ENCODE results near the gene RPS15. TPM values are rescaled to one million over a fixed set of nuclear protein-coding genes. Genes with fewer than 3 reads are reported as not detected.
"Not testable (repeated sequence)": the region's sequence is repeated elsewhere in the genome, so short reads cannot be mapped to it uniquely, and the experiment has no call there.

Gene RPS15
- total RNA-seq, 1 donor from 2014 or later, result 614 TPM

DNA sequence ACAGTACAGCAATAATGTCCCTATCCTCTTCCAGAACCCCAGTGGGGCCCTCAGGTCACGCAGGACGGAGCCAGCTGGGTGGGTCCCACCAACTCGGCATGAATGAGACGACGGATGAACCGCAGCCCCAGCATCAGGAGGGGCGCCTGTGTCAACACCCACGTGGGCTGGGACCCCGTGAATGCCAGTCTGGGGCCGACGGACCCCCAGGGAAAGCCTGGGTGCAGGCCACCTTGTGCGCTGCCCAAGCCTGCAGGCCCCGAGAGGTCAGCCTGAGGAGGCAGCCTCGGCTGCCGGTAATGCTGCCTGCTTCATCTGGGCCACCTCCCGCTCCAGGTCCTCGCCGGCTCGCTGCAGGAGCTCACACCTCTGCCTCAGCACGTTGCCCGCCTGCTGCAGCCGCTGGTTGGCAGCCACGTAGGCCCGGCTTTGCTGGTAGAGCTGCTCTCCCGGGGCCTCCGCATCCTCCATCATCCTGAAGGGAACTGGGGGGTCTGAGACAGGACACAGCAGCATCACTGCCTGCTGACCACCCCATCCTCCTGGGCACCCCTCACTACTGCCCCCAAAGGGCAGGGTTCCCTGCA is 36.7 kb downstream of the RPS15 start:
- no peak overlapping the region for H3K27ac Mint-ChIP-seq (ENCODE audit: unreplicated experiment)
- TF ChIP-seq, protein P1, sequence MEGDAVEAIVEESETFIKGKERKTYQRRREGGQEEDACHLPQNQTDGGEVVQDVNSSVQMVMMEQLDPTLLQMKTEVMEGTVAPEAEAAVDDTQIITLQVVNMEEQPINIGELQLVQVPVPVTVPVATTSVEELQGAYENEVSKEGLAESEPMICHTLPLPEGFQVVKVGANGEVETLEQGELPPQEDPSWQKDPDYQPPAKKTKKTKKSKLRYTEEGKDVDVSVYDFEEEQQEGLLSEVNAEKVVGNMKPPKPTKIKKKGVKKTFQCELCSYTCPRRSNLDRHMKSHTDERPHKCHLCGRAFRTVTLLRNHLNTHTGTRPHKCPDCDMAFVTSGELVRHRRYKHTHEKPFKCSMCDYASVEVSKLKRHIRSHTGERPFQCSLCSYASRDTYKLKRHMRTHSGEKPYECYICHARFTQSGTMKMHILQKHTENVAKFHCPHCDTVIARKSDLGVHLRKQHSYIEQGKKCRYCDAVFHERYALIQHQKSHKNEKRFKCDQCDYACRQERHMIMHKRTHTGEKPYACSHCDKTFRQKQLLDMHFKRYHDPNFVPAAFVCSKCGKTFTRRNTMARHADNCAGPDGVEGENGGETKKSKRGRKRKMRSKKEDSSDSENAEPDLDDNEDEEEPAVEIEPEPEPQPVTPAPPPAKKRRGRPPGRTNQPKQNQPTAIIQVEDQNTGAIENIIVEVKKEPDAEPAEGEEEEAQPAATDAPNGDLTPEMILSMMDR (IDR thresholded peaks at IDR 0.05), result no peak
- no peak for DNase-seq (ENCODE audit: low spot score)
- no peak overlapping the region for H3K4me3 Mint-ChIP-seq (ENCODE audit: unreplicated experiment)
- peaks cover 4% of the 10 kb centered on the region for H3K36me3 Mint-ChIP-seq (ENCODE audit: low read depth)
- H3K9me3 Mint-ChIP-seq (ENCODE audit: low read depth), result no peaks in the 10 kb centered on the region
- H3K4me1 Mint-ChIP-seq (ENCODE audit: low read depth), result peaks cover 23% of the 10 kb centered on the region
- peaks cover 2% of the 10 kb centered on the region for H3K27me3 Mint-ChIP-seq (ENCODE audit: low read depth)

GRCh38 chr19:1475751-1476437 is 37.7 kb downstream of the RPS15 start:
- Mint-ChIP-seq H3K4me3 (ENCODE audit: unreplicated experiment) (no peak overlapping the region), H3K27me3 (ENCODE audit: low read depth) (no peaks in the 10 kb centered on the region), H3K36me3 (ENCODE audit: low read depth) (peaks cover 4% of the 10 kb centered on the region), H3K9me3 (ENCODE audit: low read depth) (no peaks in the 10 kb centered on the region), H3K27ac (ENCODE audit: unreplicated experiment) (no peak overlapping the region), H3K4me1 (ENCODE audit: low read depth) (peaks cover 19% of the 10 kb centered on the region)
- DNase-seq (ENCODE audit: low spot score), result no peak
- TF ChIP-seq, protein P1 (IDR thresholded peaks at IDR 0.05), result no peak

DNA sequence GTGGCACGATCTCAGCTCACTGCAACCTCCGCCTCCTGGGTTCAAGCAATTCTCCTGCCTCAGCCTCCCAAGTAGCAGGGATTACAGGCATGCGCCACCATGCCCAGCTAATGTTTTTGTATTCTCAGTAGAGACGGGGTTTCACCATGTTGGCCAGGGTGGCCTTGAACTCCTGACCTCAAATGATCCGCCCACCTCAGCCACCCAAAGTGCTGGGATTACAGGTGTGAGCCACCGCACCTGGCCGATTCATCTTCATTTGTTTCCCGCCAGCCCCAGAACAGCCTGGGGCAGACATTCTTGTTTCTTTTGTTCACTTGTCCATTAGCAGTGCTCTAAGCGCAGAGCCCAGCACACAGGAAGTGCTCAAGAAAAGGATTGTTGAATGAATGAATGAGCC is 38.9 kb downstream of the RPS15 start:
- not testable (repeated sequence) for H3K27me3 Mint-ChIP-seq (ENCODE audit: low read depth); H3K27ac Mint-ChIP-seq (ENCODE audit: unreplicated experiment); H3K9me3 Mint-ChIP-seq (ENCODE audit: low read depth); H3K36me3 Mint-ChIP-seq (ENCODE audit: low read depth); DNase-seq (ENCODE audit: low spot score)
- H3K4me1 Mint-ChIP-seq (ENCODE audit: low read depth), result peaks cover 16% of the 10 kb centered on the region
- H3K4me3 Mint-ChIP-seq (ENCODE audit: unreplicated experiment), result peak overlapping the region; percentile 52

DNA sequence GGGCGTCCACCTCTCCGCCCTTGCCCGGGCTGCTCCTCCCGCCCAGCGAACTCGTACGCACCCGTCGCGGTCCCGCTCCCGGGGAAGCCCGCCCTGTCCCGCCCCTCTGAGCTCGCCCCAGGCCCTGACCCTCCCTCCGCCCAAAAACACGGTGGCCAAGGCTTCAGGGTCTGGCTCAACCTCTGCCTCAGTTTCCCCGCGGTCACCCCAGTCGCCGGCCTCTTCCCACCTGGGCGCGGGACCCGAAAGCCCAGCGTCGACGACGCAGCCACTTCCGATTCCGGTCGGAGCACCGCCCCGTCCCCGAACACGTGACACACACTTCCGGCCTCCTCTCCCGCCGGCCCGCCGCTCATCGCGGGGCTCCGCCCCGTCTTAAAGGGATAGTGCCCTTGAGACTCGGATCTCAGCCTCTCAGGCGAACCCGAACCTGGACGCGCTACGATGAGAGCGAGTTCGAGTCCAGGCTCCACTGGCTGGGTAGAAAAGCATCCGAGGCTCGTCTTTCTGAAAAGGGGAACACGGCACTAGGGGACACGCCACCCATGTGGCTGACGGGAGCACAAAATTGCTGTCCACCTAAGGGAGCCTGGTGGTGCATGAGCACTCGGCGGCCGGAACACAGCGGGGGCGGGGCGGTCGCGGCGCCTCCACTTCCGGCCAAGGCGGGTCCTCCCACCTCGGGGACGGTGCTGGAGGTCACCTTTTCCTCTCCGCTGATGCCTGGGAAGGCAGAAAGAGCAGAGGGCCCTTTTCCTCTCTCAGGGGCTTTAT is 40.9 kb downstream of the RPS15 start, which contains the start of gene C19orf25:
TSS of gene C19orf25 (minus strand) at position 282 of the 774 bp plus-strand sequence. CDS start 312 bp downstream, outside the sequence.
- Mint-ChIP-seq H3K4me3 (ENCODE audit: unreplicated experiment) (peak within 1 kb of the TSS; percentile 98), H3K27me3 (ENCODE audit: low read depth) (no peaks in the 10 kb centered on the region), H3K4me1 (ENCODE audit: low read depth) (peaks cover 16% of the 10 kb centered on the region)

DNA sequence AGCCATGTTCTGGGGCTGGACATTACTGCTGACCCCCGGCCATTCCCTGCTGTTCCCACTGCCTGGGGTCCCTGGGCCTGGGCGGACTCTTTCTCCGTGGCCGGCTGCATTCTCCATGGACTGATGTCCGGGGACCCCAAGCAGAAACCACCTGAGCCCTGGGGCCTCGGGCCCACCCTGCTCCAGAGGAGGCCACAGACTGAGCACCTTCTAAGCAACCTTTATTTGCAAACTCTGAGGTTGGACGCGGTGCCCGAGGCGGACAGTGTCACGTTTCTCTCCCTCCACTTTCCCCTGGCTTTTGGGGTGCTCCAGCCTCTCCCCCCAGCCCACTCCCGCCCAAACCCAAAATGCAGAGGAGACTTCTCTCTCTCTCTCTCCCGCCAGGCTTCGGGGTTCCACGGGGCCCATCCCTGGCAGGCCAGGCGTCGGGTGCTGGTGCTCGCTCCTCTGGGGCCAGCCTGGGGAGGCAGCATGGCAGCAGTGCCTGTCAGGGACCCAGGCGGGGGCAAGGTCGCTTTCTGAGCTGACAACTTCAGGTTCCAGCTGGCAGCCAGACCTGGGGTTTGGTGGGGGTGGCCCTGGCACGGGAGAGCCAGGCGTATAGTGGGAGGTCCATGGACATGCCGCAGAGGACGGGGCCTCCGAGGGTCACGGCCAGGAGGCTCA is 43.2 kb downstream of the RPS15 start:
- H3K4me1 Mint-ChIP-seq (ENCODE audit: low read depth), result peaks cover 16% of the 10 kb centered on the region
- H3K27me3 Mint-ChIP-seq (ENCODE audit: low read depth), result no peaks in the 10 kb centered on the region
- no peak for DNase-seq (ENCODE audit: low spot score)
- peaks cover 3% of the 10 kb centered on the region for H3K36me3 Mint-ChIP-seq (ENCODE audit: low read depth)
- TF ChIP-seq, protein P1 (IDR thresholded peaks at IDR 0.05), result no peak
- H3K4me3 Mint-ChIP-seq (ENCODE audit: unreplicated experiment), result no peak overlapping the region
- no peak overlapping the region for H3K27ac Mint-ChIP-seq (ENCODE audit: unreplicated experiment)
- no peaks in the 10 kb centered on the region for H3K9me3 Mint-ChIP-seq (ENCODE audit: low read depth)

More for the DNA sequence above, 40.9 kb downstream of the RPS15 start, which contains the start of gene C19orf25:
- Mint-ChIP-seq H3K27ac (ENCODE audit: unreplicated experiment) (peak within 1 kb of the TSS; percentile 97), H3K9me3 (ENCODE audit: low read depth) (no peaks in the 10 kb centered on the region), H3K36me3 (ENCODE audit: low read depth) (peaks cover 3% of the 10 kb centered on the region)
- peak; percentile 98 for DNase-seq (ENCODE audit: low spot score)
- TF ChIP-seq, protein P1 (IDR thresholded peaks at IDR 0.05), result peak; percentile 28

Measured in chondrocyte (in vitro differentiated cells).